ENCODE results near the gene HABP4.

HABP4 gene

GRCh38 chr9:96461336-96461735 lies 11.4 kb downstream of the HABP4 start:
- DNase-seq (ENCODE audit: low read depth, low spot score): no peak
- no peak overlapping the region for H3K4me3 ChIP-seq (ENCODE audit: low read length)

DNA sequence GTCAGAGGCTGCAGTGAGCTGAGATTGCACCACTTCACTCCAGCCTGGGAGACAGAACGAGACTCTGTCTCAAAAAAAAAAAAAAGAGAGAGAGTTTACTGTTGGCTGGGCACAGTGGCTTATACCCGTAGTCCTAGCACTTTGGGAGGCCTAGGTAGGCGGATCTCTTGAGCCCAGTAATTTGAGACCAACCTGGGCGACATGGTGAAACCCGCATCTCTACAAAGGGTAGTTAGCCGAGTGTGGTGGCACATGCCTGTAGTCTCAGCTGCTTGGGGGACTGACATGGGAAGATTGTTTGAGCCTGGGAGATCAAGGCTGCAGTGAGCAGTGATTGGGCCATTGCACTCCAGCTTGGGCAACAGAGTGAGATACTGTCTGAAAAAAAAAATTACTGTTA lies 12.6 kb downstream of the HABP4 start:
- no peak overlapping the region for H3K4me3 ChIP-seq (ENCODE audit: low read length)
- DNase-seq (ENCODE audit: low read depth, low spot score): no peak

DNA sequence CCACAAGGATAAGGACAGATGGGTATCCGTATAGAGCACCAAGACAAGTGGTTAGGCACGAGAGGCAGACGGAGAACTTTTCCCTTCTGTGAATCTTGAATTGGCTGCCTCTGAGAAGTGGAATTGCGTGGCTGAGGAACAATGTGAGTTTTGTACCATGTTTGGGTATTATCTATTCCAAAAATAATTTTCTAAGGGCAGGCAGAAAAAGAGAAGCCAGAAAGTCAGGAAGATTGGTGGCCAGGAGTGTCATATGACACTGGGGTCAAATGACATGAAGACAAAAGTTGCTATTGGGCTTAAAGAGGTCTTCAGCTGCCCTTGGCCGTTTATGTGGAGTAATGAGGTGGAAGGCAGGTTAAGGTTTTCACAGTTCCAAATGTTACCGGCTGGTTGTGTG lies 14.5 kb downstream of the HABP4 start:
- DNase-seq (ENCODE audit: low read depth, low spot score): no peak
- H3K4me3 ChIP-seq (ENCODE audit: low read length): no peak overlapping the region

DNA sequence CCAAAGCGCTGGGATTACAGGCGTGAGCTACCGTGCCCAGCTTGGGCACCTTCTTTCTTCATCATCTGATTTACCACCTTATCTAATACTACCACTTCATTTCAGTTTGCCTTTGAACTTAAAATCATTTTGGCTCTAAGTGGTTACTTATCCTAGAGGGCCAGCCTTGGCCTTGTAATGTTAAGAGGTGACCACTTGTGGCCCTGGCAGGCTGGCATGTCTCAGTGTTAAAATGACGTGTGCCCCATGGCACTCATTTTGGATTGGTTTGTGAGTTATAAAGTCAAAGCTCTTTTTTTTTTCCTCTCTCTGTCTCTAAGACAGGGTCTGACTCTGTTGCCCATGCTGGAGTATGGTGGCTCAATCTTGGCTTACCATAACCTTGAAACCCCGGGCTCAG lies 17.8 kb downstream of the HABP4 start:
- DNase-seq (ENCODE audit: low read depth, low spot score): no peak
- no peak overlapping the region for H3K4me3 ChIP-seq (ENCODE audit: low read length)

- no peak overlapping the region for H3K4me3 ChIP-seq (ENCODE audit: low read length)
- no peak for DNase-seq (ENCODE audit: low read depth, low spot score)
Measured at GRCh38 chr9:96476013-96476412, 26.0 kb downstream of the HABP4 start.

DNA sequence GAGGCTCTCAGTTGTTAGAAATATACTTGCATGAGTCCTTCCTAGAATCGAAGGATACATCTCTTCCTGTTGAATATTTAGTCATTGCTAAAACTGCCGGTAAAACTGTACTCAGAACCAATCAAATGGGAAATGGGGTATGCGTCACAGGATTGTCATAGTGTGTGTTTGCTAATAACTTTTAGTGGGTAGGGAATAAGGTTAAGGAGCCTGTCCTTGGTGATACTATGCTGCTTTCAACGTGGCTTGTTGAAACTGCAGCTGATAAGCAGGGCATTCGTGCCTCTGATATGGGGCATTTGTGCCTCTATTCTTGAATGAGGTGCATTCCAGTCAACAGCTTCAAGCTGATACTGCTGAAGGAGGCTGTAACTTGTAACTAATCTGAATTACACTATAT lies 26.6 kb downstream of the HABP4 start:
- no peak overlapping the region for H3K4me3 ChIP-seq (ENCODE audit: low read length)
- DNase-seq (ENCODE audit: low read depth, low spot score): no peak

DNA sequence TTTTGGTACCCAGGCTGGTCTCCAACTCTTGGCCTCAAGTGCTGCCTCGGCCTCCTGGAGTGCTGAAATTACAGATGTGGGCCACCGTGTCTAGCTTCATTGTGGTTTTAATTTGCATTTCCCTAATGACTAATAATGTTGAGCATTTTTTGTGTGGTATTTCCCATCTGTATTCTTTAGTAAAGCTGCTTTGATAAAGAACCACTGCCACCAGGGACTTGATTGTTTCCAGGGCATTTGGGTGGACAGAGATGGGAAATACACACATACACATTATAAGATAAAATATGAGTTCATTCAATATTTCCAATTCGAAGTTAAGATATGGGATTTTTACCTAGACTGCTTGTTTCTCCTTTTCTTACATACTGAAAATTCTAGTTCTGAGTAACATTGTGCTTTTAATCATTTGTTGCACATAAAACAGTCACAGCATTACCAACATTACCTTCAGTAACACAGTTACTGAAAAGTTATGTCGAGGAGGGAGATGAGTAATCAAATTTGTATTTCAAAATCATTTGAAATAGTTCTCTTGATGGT lies 28.9 kb downstream of the HABP4 start:
- no peak overlapping the region for H3K4me3 ChIP-seq (ENCODE audit: low read length)
- DNase-seq (ENCODE audit: low read depth, low spot score): no peak

- no peak for DNase-seq (ENCODE audit: low read depth, low spot score)
- H3K4me3 ChIP-seq (ENCODE audit: low read length): no peak overlapping the region
Measured at GRCh38 chr9:96480736-96481135, 30.8 kb downstream of the HABP4 start.

DNA sequence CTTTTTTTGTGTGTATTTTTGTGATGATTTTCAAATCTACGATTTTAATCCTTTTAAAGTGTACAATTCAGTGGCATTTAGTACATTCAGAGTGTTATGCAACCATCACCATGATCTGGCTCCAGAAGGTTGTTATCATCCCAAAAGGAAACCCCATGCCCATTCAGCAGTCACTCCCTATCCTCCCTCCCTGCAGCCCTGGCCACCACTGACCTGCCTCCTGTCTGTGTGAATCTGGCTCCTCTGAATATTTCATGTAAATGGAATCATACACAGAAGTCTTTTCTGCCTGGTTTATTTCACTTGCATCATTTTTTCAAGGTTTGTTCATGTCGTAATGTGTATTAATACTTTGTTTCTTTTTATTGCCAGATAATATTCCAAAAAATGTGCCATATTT lies 32.5 kb downstream of the HABP4 start:
- no peak for DNase-seq (ENCODE audit: low read depth, low spot score)
- no peak overlapping the region for H3K4me3 ChIP-seq (ENCODE audit: low read length)

DNA sequence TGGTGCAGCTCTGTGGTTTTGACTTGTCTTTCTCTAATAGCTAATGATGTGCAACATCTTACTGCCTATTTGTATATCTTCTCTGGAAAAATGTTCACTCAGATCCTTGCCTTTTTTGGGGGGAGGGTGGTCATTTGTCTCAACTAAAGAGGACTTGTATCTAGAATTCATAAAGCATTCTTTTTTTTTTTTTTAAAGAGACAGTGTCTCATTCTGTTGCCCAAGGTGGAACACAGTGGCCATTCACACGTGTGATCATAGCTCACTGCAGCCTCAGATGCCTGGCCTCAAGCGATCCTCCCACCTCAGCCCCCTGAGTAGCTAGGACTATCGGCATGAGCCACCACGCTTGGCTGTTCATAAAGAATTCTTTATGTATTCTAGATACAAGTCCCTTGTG lies 33.2 kb downstream of the HABP4 start:
- no peak overlapping the region for H3K4me3 ChIP-seq (ENCODE audit: low read length)
- DNase-seq (ENCODE audit: low read depth, low spot score): no peak

- no peak for DNase-seq (ENCODE audit: low read depth, low spot score)
- H3K4me3 ChIP-seq (ENCODE audit: low read length): no peak overlapping the region
Measured at GRCh38 chr9:96483733-96484390, 33.9 kb downstream of the HABP4 start.

DNA sequence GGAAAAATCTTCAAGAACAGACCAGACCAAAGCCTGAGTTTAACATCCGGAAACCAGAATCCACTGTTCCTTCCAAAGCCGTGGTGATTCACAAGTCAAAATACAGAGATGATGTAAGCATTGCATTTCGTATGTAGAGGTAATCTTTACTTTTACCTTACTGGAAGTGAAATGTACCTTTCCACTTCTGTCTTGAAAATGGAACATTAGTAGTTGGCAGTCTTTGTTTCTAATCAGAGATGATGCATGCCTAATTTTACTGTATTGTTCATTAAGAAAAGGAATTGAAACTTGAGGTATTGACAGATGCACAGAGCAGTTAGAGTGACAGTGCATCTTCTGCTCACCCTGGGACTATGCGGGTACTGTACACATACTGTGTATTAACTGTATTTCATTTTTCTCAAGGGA lies 34.6 kb downstream of the HABP4 start:
- DNase-seq (ENCODE audit: low read depth, low spot score): no peak
- no peak overlapping the region for H3K4me3 ChIP-seq (ENCODE audit: low read length)

- no peak for DNase-seq (ENCODE audit: low read depth, low spot score)
- H3K4me3 ChIP-seq (ENCODE audit: low read length): no peak overlapping the region
Measured at GRCh38 chr9:96485280-96485679, 35.3 kb downstream of the HABP4 start.

DNA sequence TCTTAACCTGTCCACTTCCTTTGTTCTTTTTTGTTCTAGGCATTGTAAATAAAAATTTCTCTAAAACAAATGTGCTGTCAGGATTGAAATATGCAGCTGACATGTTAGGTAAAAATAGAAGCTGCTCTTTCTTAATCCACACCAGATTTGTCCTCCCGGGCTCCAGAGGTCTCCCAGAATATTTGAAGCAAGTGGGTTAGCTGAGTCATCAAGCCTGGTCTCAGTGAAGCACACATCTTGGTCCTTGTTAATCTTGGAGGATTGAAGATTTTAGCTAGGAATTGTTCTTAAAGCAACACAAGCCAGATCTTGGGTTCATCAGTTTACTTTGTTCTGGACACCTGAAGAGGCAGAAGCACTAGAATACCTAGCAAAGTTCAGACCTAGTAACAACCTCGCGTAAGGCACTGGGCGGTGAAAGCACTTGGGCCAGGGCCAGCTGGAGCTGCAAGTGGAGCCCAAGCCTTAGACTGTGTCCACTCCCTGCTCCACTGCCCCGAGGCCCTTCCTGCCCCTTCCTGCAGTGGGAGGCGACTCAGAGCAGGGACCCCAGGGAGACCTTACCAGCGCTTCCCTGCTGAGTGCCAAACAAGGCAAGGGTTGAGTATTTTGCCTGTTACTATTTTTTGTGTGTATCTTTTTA lies 36.5 kb downstream of the HABP4 start:
- DNase-seq (ENCODE audit: low read depth, low spot score): no peak
- H3K4me3 ChIP-seq (ENCODE audit: low read length): no peak overlapping the region

- no peak for DNase-seq (ENCODE audit: low read depth, low spot score)
- no peak overlapping the region for H3K4me3 ChIP-seq (ENCODE audit: low read length)
Measured at GRCh38 chr9:96487029-96487396, 37.0 kb downstream of the HABP4 start.

- no peak overlapping the region for H3K4me3 ChIP-seq (ENCODE audit: low read length)
Measured at GRCh38 chr9:96487949-96488348, 38.0 kb downstream of the HABP4 start.

DNA sequence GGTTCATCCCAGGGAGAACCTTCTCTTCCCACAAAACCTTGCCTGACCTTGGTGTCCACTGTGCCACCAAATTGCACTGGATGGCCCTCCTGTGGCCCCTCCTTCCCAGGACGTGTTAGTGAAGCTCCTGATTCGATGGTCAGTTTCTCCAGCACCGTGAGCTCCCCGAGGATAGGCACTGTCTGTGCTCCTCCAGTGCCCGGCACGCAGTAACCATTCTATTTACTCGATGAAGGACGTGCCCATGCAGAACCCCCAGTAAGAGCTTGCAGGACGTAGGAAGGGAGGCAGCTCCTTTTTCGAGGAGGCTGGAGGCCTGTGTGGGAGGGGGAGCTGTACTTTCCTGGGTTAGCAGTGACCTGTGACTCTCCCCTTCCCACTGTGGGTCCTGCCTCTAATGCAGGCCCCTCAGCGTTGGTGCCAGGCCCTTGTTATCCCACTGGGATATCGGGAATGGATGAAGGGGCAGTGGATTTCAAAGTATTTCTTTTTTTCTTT lies 39.6 kb downstream of the HABP4 start:
- DNase-seq (ENCODE audit: low read depth, low spot score): no peak
- no peak overlapping the region for H3K4me3 ChIP-seq (ENCODE audit: low read length)

More at GRCh38 chr9:96487949-96488348, 38.0 kb downstream of the HABP4 start:
- no peak for DNase-seq (ENCODE audit: low read depth, low spot score)

GRCh38 chr9:96490534-96491078 lies 40.6 kb downstream of the HABP4 start:
- no peak overlapping the region for H3K4me3 ChIP-seq (ENCODE audit: low read length)
- DNase-seq (ENCODE audit: low read depth, low spot score): no peak

DNA sequence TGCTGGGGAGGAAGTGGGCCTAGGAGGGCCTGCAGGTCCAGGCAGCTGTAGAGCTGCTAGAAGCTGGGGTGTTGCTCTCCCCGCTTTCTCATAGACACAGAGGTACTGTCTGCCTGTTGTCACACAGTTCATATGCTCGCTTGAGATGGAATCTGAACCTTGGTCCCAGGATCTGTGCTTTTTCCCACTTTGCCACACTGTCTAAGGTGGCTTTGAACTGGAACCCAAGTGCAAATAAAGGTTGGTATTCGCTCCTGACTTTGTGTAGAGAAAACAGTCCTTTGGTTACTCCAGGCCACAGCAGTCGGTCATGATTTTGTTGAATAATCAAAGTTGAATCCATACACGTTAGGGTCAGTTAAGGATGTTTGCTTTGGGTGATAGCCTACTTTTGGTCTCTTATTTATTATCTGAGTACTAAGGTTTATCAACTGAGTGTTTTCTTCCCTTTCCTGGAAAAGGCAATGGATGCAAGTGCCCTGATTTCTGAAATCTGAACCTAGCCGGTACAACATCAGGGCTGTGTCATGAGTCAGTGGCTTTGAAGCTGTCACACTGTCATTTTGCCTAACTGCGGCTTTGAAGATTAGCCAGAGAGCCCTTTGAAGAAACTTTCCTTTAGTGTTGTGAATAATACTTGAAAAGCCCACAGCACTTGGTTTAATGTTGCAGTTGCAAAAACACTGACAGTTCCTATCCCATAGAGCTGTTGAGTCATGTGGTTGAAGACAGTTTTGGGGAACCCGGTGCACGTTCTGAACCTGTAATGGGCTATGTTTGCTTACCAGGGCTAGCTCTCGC lies 41.3 kb downstream of the HABP4 start:
- peak; percentile 86 for DNase-seq (ENCODE audit: low read depth, low spot score)
- no peak overlapping the region for H3K4me3 ChIP-seq (ENCODE audit: low read length)

Data from Jurkat, Clone E6-1 (cell line).